ENCODE measurements around the gene KCNH5.

GRCh38 chr14:63045612-63046320 lies 508 bp upstream of the KCNH5 start:
- no peak for TF ChIP-seq CTCF (IDR thresholded peaks at IDR 0.05; ENCODE audit: borderline replicate concordance, extremely low read depth, low read length, poor library complexity, severe bottlenecking)
- TF ChIP-seq EZH2 (IDR thresholded peaks at IDR 0.05; ENCODE audit: borderline replicate concordance, low read depth, low read length, severe bottlenecking) = no peak
